UCSD-AML1 (cell line): ENCODE data around the gene TSSC4.

Experiments used
- DNase-seq: peaks from one replicate; lab custom pipeline; 2025; ENCODE audit not compliant: unreplicated experiment; lab: John Stamatoyannopoulos, UW

TSSC4 gene

GRCh38 chr11:2385156-2386151 is 15.1 kb upstream of the TSSC4 start:
- DNase-seq, result no peak

GRCh38 chr11:2386591-2386990 is 14.0 kb upstream of the TSSC4 start:
- no peak for DNase-seq

- DNase-seq, result no peak
Observed at GRCh38 chr11:2387266-2387987, 13.1 kb upstream of the TSSC4 start.

GRCh38 chr11:2388431-2389376 is 11.8 kb upstream of the TSSC4 start:
- DNase-seq, result no peak

GRCh38 chr11:2389377-2390026 is 11.0 kb upstream of the TSSC4 start:
- peak; percentile 37 for DNase-seq

GRCh38 chr11:2390091-2390724 is 10.3 kb upstream of the TSSC4 start:
- no peak for DNase-seq

- DNase-seq, result no peak
Observed at GRCh38 chr11:2390725-2391151, 9.8 kb upstream of the TSSC4 start.

- no peak for DNase-seq
Observed at GRCh38 chr11:2391181-2391975, 9.2 kb upstream of the TSSC4 start.

- no peak for DNase-seq
Observed at GRCh38 chr11:2392241-2392959, 8.2 kb upstream of the TSSC4 start.

GRCh38 chr11:2393111-2393868 is 7.3 kb upstream of the TSSC4 start:
- DNase-seq, result no peak

- no peak for DNase-seq
Observed at GRCh38 chr11:2393941-2394817, 6.4 kb upstream of the TSSC4 start.

GRCh38 chr11:2394818-2395105 is 5.8 kb upstream of the TSSC4 start:
- DNase-seq, result no peak

GRCh38 chr11:2395211-2395730 is 5.3 kb upstream of the TSSC4 start:
- DNase-seq, result no peak

GRCh38 chr11:2395856-2396255 is 4.7 kb upstream of the TSSC4 start:
- no peak for DNase-seq

- no peak for DNase-seq
Observed at GRCh38 chr11:2396471-2396870, 4.1 kb upstream of the TSSC4 start.

GRCh38 chr11:2397005-2397404 is 3.5 kb upstream of the TSSC4 start:
- no peak for DNase-seq
